Suprapubic skin (tissue), 4 donors: ENCODE measurements around the gene PDE3A.

Experiments
- EP300 ChIP-seq: sonication (generic); formaldehyde crosslinking; IDR thresholded peaks from one replicate; pipeline ENCODE4 v1.6.1; 2017; ENCODE audit warnings: antibody characterized with exemption
- POLR2A ChIP-seq, 2 donors: fragments of 450-650 bp; IDR thresholded peaks; one replicate each; pipeline ENCODE4 v1.6.1; 2017; ENCODE audit warnings: antibody characterized with exemption in 2 of 2, mild to moderate bottlenecking in 2 of 2, moderate library complexity in 2 of 2
- POLR2AphosphoS5 ChIP-seq, 3 donors: sonication (generic); formaldehyde crosslinking; IDR thresholded peaks; one replicate each; pipeline ENCODE4 v1.6.1; 2017; ENCODE audit warnings: antibody characterized with exemption in 3 of 3
- TF ChIP-seq, protein P1 (sequence below), 2 donors: fragments of 200-600 bp in 1 of 2; fragments of 450-650 bp in 1 of 2; sonication (generic) in 1 of 2; IDR thresholded peaks; one replicate each; pipeline ENCODE4 v1.5.1; 2016 to 2019; ENCODE audit warnings: antibody characterized with exemption in 2 of 2, mild to moderate bottlenecking in 1 of 2, moderate library complexity in 1 of 2

DNA sequence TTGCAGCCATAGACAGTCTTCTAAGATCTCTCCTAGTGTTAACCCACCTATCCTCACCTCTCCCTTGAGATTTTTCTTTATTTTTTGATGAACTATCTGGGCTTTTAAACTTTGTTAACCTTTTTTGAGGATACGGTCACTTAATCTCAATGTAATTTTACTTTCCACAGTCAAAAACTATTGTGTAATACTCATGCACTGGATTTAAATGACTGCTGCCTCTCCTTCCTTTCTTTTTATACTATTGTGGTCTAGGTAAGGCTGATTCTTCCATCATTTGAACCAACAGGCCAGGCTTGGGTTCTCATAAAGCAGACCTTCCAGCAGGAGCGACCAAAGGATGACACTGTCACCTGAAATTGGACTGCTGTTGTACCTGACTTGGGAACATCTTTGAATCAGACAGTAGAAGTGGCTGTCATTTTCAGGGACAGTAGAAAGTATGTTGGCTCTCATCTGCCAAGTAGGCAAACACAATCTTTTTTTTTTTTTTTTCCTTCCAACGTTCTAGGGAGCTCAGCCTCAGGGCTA lies 689 bp upstream of the PDE3A start:
- TF ChIP-seq, protein P1, sequence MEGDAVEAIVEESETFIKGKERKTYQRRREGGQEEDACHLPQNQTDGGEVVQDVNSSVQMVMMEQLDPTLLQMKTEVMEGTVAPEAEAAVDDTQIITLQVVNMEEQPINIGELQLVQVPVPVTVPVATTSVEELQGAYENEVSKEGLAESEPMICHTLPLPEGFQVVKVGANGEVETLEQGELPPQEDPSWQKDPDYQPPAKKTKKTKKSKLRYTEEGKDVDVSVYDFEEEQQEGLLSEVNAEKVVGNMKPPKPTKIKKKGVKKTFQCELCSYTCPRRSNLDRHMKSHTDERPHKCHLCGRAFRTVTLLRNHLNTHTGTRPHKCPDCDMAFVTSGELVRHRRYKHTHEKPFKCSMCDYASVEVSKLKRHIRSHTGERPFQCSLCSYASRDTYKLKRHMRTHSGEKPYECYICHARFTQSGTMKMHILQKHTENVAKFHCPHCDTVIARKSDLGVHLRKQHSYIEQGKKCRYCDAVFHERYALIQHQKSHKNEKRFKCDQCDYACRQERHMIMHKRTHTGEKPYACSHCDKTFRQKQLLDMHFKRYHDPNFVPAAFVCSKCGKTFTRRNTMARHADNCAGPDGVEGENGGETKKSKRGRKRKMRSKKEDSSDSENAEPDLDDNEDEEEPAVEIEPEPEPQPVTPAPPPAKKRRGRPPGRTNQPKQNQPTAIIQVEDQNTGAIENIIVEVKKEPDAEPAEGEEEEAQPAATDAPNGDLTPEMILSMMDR (IDR thresholded peaks at IDR 0.05), result no peak
- TF ChIP-seq POLR2A (IDR thresholded peaks at IDR 0.05) (no peak), POLR2AphosphoS5 (IDR thresholded peaks at IDR 0.05) (no peak), EP300 (no peak)
